Esophagus muscularis mucosa (tissue), 4 donors: ENCODE data around the gene PERP.
"Not testable (repeated sequence)": the region's sequence is repeated elsewhere in the genome, so short reads cannot be mapped to it uniquely, and the experiment has no call there.

Source experiments
- CTCF ChIP-seq, 3 experiments: fragments of 200-600 bp in 2 of 3; fragments of 450-650 bp in 1 of 3; sonication (generic) in 2 of 3; IDR thresholded peaks; one replicate each; pipeline ENCODE4 v1.5.1; 2017 to 2019; ENCODE audit warnings: antibody characterized with exemption in 3 of 3, mild to moderate bottlenecking in 2 of 3, moderate library complexity in 1 of 3
- EP300 ChIP-seq: sonication (generic); formaldehyde crosslinking; IDR thresholded peaks from one replicate; pipeline ENCODE4 v1.6.1; 2017; ENCODE audit warnings: antibody characterized with exemption
- POLR2A ChIP-seq: fragments of 450-650 bp; IDR thresholded peaks from one replicate; pipeline ENCODE4 v1.6.1; 2017; ENCODE audit warnings: antibody characterized with exemption, moderate library complexity, mild to moderate bottlenecking, low read depth
- POLR2AphosphoS5 ChIP-seq, 2 donors: sonication (generic); formaldehyde crosslinking; IDR thresholded peaks; one replicate each; pipeline ENCODE4 v1.6.1; 2017; ENCODE audit warnings: antibody characterized with exemption in 2 of 2

GRCh38 chr6:138079556-138079955 lies 27.7 kb downstream of the PERP start:
- TF ChIP-seq CTCF (IDR thresholded peaks at IDR 0.05); EP300; POLR2AphosphoS5 (IDR thresholded peaks at IDR 0.05); POLR2A: not testable (repeated sequence)
